Measurements from ENCODE around the gene ZMIZ1.

ZMIZ1 gene

GRCh38 chr10:79089632-79090031 is 20.9 kb downstream of the ZMIZ1 start:
- Histone ChIP-seq H3K9me3 (ENCODE audit: control insufficient read depth, insufficient read depth, low read depth, low read length) (no peaks in the 10 kb centered on the region), H3K36me3 (ENCODE audit: control insufficient read depth in 2 of 2, insufficient read depth in 1 of 2, low read length in 2 of 2) (no peaks in the 10 kb centered on the region), H3K4me3 (ENCODE audit: low read depth, low read length) (no peak overlapping the region), H3K4me1 (ENCODE audit: control insufficient read depth, insufficient read depth, low read length) (no peaks in the 10 kb centered on the region), H3K27ac (ENCODE audit: extremely low read depth, low read depth, low read length) (no peak overlapping the region)
- ChIA-PET CTCF (interaction anchor here (1.3 kb wide), 1 partner anchor 106 kb away, joined by 3 read pairs; no protein-coding TSS in a partner anchor), POLR2A (no interaction called here)
- TF ChIP-seq GLIS1 (tag by site-specific recombination; IDR thresholded peaks at IDR 0.05) (no peak), WT1 (tag by site-specific recombination; IDR thresholded peaks at IDR 0.05) (peak; percentile 38; the same call in 1 of the 2 replicates)

DNA sequence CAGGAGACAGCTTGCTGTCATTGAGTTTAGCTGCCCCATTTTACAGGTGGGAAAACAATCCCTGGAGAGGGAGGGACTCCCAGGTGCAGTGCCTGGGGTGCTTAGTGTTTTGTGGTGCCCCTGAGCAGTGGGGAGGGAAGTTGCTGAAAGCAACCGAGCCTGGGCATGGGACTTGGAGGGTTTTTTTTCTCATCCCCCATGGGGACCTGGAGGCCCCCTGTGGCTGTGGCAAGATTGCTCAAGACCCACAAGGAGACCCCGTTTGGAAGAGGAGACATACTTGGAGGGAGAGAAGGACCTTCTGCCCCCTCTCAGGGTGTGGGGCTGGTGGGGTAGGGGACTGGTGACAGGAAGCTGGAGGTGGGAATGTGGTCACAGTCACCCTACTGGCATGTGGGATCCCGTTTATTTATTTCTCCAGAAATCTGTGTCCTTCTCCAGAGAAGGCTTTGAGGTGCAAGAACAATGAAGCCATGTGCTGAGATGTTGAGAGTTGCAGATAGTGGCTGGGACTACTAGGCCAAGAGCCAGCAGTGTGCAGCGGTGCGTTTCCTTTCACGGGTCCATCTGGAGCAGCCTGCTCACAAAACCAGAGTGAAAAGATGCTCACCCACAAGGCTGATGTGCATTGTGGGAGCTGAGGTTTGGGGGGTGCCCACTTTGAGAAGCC is 21.5 kb downstream of the ZMIZ1 start:
- Histone ChIP-seq H3K4me3 (ENCODE audit: low read depth, low read length) (no peak overlapping the region), H3K4me1 (ENCODE audit: control insufficient read depth, insufficient read depth, low read length) (no peaks in the 10 kb centered on the region), H3K36me3 (ENCODE audit: control insufficient read depth in 2 of 2, insufficient read depth in 1 of 2, low read length in 2 of 2) (no peaks in the 10 kb centered on the region), H3K27ac (ENCODE audit: extremely low read depth, low read depth, low read length) (no peak overlapping the region), H3K9me3 (ENCODE audit: control insufficient read depth, insufficient read depth, low read depth, low read length) (no peaks in the 10 kb centered on the region)
- POLR2A ChIA-PET = no interaction called here
- CTCF ChIA-PET = interaction anchor here (1.3 kb wide), 1 partner anchor 105 kb away, joined by 3 read pairs; no protein-coding TSS in a partner anchor
- TF ChIP-seq, protein P1, sequence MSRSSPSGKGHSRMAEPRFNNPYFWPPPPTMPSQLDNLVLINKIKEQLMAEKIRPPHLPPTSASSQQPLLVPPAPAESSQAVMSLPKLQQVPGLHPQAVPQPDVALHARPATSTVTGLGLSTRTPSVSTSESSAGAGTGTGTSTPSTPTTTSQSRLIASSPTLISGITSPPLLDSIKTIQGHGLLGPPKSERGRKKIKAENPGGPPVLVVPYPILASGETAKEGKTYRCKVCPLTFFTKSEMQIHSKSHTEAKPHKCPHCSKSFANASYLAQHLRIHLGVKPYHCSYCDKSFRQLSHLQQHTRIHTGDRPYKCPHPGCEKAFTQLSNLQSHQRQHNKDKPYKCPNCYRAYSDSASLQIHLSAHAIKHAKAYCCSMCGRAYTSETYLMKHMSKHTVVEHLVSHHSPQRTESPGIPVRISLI (tag by site-specific recombination; IDR thresholded peaks at IDR 0.05) = no peak
- TF ChIP-seq ZNF792 (tag by site-specific recombination; IDR thresholded peaks at IDR 0.05) (no peak), GLIS1 (tag by site-specific recombination; IDR thresholded peaks at IDR 0.05) (peak; percentile 35; the same call in 1 of the 2 replicates), ZFP69B (tag by site-specific recombination; IDR thresholded peaks at IDR 0.05) (no peak), ZIC2 (tag by site-specific recombination; IDR thresholded peaks at IDR 0.05) (peak; percentile 38; the same call in 1 of the 2 replicates), ZNF707 (tag by site-specific recombination; IDR thresholded peaks at IDR 0.05) (no peak)

DNA sequence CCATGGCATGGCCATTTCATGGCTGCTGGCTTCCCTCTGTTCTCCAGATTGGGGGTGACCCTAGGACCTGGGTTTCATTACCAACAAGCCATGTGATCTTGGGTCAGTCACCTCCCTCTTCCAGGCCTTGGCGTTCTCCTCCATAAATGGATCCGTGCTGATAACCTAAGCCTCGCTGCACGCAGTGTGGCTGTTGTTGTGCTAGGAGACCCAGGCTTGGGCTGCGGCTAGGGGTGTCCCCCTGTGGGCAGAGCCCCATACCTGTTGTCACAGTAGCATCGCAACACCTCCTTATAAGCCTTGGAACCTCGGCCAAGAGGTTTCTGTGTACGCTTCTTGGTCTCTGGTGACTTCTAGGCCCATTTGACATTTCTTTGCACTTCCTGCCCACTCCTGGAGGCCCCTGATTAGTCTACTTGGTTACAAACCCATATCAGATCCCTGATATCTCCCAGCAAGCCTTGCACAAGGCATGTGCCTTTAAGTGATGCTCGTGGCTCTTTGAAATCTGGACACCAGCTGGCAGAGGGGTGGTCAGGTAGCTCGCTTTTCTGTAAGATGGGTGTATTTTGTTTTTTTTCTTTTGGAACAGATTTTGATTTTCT is 23.6 kb downstream of the ZMIZ1 start:
- TF ChIP-seq ZNF426 (tag by site-specific recombination; IDR thresholded peaks at IDR 0.05) = no peak
- TF ChIP-seq ZFHX2 (tag by site-specific recombination; conservative IDR thresholded peaks at IDR 0.05) = no peak
- no peak for TF ChIP-seq ZNF433 (tag by site-specific recombination; IDR thresholded peaks at IDR 0.05; ENCODE audit: low read depth)
- no peak for TF ChIP-seq ZNF76 (tag by site-specific recombination; IDR thresholded peaks at IDR 0.05; ENCODE audit: borderline replicate concordance, low read depth)
- TF ChIP-seq ZNF48 (tag by site-specific recombination; IDR thresholded peaks at IDR 0.05) = no peak
- no peak for TF ChIP-seq BCL11B (tag by site-specific recombination; IDR thresholded peaks at IDR 0.05; ENCODE audit: low read depth)
- TF ChIP-seq ZNF416 (tag by site-specific recombination; IDR thresholded peaks at IDR 0.05) = no peak
- no peak for TF ChIP-seq ZNF639 (tag by site-specific recombination; IDR thresholded peaks at IDR 0.05)
- TF ChIP-seq YY1 (tag by site-specific recombination; IDR thresholded peaks at IDR 0.05) = no peak
- TF ChIP-seq, protein P2, sequence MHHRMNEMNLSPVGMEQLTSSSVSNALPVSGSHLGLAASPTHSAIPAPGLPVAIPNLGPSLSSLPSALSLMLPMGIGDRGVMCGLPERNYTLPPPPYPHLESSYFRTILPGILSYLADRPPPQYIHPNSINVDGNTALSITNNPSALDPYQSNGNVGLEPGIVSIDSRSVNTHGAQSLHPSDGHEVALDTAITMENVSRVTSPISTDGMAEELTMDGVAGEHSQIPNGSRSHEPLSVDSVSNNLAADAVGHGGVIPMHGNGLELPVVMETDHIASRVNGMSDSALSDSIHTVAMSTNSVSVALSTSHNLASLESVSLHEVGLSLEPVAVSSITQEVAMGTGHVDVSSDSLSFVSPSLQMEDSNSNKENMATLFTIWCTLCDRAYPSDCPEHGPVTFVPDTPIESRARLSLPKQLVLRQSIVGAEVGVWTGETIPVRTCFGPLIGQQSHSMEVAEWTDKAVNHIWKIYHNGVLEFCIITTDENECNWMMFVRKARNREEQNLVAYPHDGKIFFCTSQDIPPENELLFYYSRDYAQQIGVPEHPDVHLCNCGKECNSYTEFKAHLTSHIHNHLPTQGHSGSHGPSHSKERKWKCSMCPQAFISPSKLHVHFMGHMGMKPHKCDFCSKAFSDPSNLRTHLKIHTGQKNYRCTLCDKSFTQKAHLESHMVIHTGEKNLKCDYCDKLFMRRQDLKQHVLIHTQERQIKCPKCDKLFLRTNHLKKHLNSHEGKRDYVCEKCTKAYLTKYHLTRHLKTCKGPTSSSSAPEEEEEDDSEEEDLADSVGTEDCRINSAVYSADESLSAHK (tag by site-specific recombination; IDR thresholded peaks at IDR 0.05) = no peak
- TF ChIP-seq ZNF785 (tag by site-specific recombination; IDR thresholded peaks at IDR 0.05) = no peak
- TF ChIP-seq ZSCAN16 (tag by site-specific recombination; IDR thresholded peaks at IDR 0.05) = no peak
- no peak for TF ChIP-seq ZNF473 (tag by site-specific recombination; IDR thresholded peaks at IDR 0.05)
- no peak for TF ChIP-seq ZNF664 (tag by site-specific recombination; IDR thresholded peaks at IDR 0.05)
- CTCF ChIA-PET = no interaction called here
- Histone ChIP-seq H3K36me3 (ENCODE audit: control insufficient read depth in 2 of 2, insufficient read depth in 1 of 2, low read length in 2 of 2) (no peaks in the 10 kb centered on the region), H3K4me3 (ENCODE audit: low read depth, low read length) (no peak overlapping the region), H3K27ac (ENCODE audit: extremely low read depth, low read depth, low read length) (no peak overlapping the region), H3K9me3 (ENCODE audit: control insufficient read depth, insufficient read depth, low read depth, low read length) (no peaks in the 10 kb centered on the region), H3K4me1 (ENCODE audit: control insufficient read depth, insufficient read depth, low read length) (no peaks in the 10 kb centered on the region)
- POLR2A ChIA-PET = interaction anchor here (0.6 kb wide), 1 partner anchor 57 kb away, joined by 4 read pairs; no protein-coding TSS in a partner anchor

Measured in HEK293 (cell line).